ENCODE results near the gene EFHC1. TPM values are rescaled to one million over a fixed set of nuclear protein-coding genes. Genes with fewer than 3 reads are reported as not detected.

The EFHC1 gene
- total and polyA plus RNA-seq, 2 donors (not counting 1 experiment from before 2014, with no cell fraction given), result 19.4 to 34.8 TPM

DNA sequence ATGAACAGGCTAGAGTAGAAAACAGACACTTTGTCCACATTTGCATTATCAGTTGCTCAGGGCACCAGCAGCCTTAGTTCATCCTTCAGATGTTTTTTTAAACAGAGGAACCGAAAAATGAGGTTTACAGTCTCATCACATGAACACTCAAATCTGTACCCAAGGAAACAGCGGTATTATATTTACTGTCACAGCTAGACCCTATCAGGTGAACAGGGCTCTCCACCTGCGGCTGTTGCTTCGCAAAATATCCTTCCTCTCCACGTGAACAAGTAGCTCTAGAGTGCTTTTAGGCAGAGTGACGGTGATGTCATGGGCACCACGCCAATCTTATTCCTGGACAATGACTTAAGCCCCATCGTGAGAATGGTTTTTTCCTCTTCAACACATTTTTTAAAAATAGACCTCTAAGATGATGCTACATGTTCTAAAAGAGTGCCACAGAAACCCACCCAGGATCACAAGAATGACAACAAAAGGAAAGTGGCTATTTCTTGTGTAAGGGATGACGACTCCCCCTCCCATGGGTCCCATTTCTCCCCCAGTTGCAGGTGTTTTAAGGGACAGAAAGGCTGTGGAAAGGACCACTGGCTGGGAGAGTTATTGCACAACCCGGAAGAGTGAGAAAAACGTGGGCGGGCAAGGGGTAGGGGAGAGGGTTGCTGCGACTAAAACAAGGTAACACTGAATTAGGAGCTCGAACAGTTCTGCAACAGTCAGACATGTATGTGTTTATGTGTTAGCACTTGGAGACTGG, 77.7 kb downstream of the EFHC1 start:
- peak overlapping the region in 3 of 5 experiments; percentile 3 to 19 (median 7) for H3K4me3 ChIP-seq (ENCODE audit: control extremely low read depth in 1 of 5, extremely low read depth in 1 of 5, insufficient read depth in 1 of 5, low read depth in 2 of 5, low read length in 4 of 5)
- ATAC-seq (ENCODE audit: low read depth), result peak; percentile 79
- no peak for TF ChIP-seq CTCF (IDR thresholded peaks at IDR 0.05)
- no peak for TF ChIP-seq EZH2 (IDR thresholded peaks at IDR 0.05; ENCODE audit: borderline replicate concordance, insufficient read depth, low read depth, low read length, poor library complexity, severe bottlenecking)
- no peaks in the 10 kb centered on the region for H3K9me3 Mint-ChIP-seq (ENCODE audit: insufficient read depth)
- H3K79me2 ChIP-seq (ENCODE audit: control insufficient read depth, insufficient read depth, low read length), result no peaks in the 10 kb centered on the region
- H3K4me1 ChIP-seq (ENCODE audit: control insufficient read depth in 2 of 2, insufficient read depth in 2 of 2, low read length in 2 of 2), result peaks cover 43 to 61% of the 10 kb centered on the region in 2 donors
- CTCF ChIA-PET, result interaction anchor here (1.0 to 6.6 kb wide), 8 partner anchors 9 to 210 kb away, joined by 3 to 38 read pairs (median 3); partner anchors contain the start of gene EFHC1
- peak overlapping the region; percentile 58 for H3K4me2 ChIP-seq (replicated peaks; ENCODE audit: low read depth, low read length, poor library complexity, severe bottlenecking)
- H3K36me3 ChIP-seq (replicated peaks in 1 of 2; ENCODE audit: control extremely low read depth in 1 of 2, control insufficient read depth in 1 of 2, extremely low read depth in 1 of 2, insufficient read depth in 2 of 2, low read length in 1 of 2), result peaks cover 0 to 14% of the 10 kb centered on the region in 2 experiments
- H3K9me3 ChIP-seq (ENCODE audit: control extremely low read depth in 1 of 3, control insufficient read depth in 2 of 3, insufficient read depth in 1 of 3, low read length in 2 of 3), result peaks cover 0 to 4% (median 3%) of the 10 kb centered on the region in 3 donors
- H3K9ac ChIP-seq (ENCODE audit: low read length), result peak overlapping the region; percentile 58
- DNase-seq, result peak; percentile 89
- H3K27ac ChIP-seq (ENCODE audit: low read length in 2 of 2), result peak overlapping the region; percentile 96 to 99
- H3K27ac Mint-ChIP-seq, result peak overlapping the region; percentile 96
- 63% methylated on average over 10 of the region's 14 CpGs for WGBS (ENCODE audit: insufficient coverage)
- no peaks in the 10 kb centered on the region for H4K20me1 ChIP-seq (ENCODE audit: control insufficient read depth, insufficient read depth, low read length, poor library complexity, severe bottlenecking)
- peak overlapping the region; percentile 76 for H3K4me3 Mint-ChIP-seq
- POLR2A ChIA-PET, result interaction anchor here (0.9 kb wide), 1 partner anchor 78 kb away, joined by 5 read pairs; the partner anchor contains the start of gene EFHC1
- no peaks in the 10 kb centered on the region for H3K27me3 Mint-ChIP-seq
- H2AFZ ChIP-seq (ENCODE audit: insufficient read depth, low read depth, low read length, poor library complexity, severe bottlenecking), result peak overlapping the region; percentile 10
- intact Hi-C loops (cut with micrococcal nuclease), result loop anchor here (1.0 to 10.0 kb wide), 7 partner anchors 78 to 497 kb away; partner anchors contain the start of genes EFHC1, GSTA4, PAQR8 and TRAM2
- H3K27me3 ChIP-seq (replicated peaks in 1 of 4; ENCODE audit: control extremely low read depth in 1 of 4, control insufficient read depth in 3 of 4, insufficient read depth in 4 of 4, low read length in 3 of 4), result no peaks in the 10 kb centered on the region
- H3K4me1 Mint-ChIP-seq, result peaks cover 66% of the 10 kb centered on the region

Data from B cell (primary cell).